Fibroblast of lung (primary cell): ENCODE measurements around the gene TMEM117.

ENCODE experiments used
- EZH2 ChIP-seq: IDR thresholded peaks from 2 replicates; pipeline ENCODE4 v1.5.1; 2012; ENCODE audit warnings: low read length, control low read depth, mild to moderate bottlenecking; ENCODE audit errors: missing control alignments
- TF ChIP-seq, protein P1 (sequence below), 2 donors: IDR thresholded peaks in 1 of 2; conservative IDR thresholded peaks in 1 of 2; 1 replicate in 1 of 2; 2 replicates in 1 of 2; pipeline ENCODE4 v1.5.1; 2011 to 2012; ENCODE audit warnings: low read length in 2 of 2, control low read depth in 1 of 2, inconsistent platforms in 1 of 2, low read depth in 1 of 2, mild to moderate bottlenecking in 1 of 2

DNA sequence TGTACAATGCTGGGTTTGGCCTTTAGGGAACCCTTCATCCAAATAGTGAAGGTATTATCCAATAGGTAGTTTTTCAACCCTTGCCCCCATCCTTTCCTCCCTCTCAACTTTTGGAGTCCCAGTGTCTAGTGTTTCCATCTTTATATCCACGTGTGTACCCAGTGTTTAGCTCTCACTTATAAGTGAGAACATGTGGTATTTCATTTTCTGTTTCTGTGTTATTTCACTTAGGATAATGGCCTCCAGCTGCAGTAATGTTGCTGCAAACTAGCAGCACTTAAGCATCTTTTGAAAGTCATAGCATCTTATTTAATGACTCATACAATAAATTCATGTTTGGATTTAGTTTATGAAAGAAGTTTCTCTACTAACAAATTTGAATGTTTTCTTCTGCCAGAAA lies 597.8 kb downstream of the TMEM117 start:
- TF ChIP-seq EZH2 = no peak
- TF ChIP-seq, protein P1, sequence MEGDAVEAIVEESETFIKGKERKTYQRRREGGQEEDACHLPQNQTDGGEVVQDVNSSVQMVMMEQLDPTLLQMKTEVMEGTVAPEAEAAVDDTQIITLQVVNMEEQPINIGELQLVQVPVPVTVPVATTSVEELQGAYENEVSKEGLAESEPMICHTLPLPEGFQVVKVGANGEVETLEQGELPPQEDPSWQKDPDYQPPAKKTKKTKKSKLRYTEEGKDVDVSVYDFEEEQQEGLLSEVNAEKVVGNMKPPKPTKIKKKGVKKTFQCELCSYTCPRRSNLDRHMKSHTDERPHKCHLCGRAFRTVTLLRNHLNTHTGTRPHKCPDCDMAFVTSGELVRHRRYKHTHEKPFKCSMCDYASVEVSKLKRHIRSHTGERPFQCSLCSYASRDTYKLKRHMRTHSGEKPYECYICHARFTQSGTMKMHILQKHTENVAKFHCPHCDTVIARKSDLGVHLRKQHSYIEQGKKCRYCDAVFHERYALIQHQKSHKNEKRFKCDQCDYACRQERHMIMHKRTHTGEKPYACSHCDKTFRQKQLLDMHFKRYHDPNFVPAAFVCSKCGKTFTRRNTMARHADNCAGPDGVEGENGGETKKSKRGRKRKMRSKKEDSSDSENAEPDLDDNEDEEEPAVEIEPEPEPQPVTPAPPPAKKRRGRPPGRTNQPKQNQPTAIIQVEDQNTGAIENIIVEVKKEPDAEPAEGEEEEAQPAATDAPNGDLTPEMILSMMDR (conservative IDR thresholded peaks at IDR 0.05 in 1 of 2, IDR thresholded peaks at IDR 0.05 in 1 of 2; ENCODE audit: low read depth in 1 of 2, low read length in 2 of 2) = no peak
